IPS DF 4.7 (cell line): ENCODE data around the gene RIN3.

ENCODE experiments used
- DNase-seq: peaks from one replicate; pipeline ENCODE4 v3.0.0-alpha.2; 2013; ENCODE audit warnings: low spot score; ENCODE audit errors: extremely low read depth

RIN3 gene

GRCh38 chr14:92686900-92687427 is 173.4 kb downstream of the RIN3 start:
- no peak for DNase-seq

DNA sequence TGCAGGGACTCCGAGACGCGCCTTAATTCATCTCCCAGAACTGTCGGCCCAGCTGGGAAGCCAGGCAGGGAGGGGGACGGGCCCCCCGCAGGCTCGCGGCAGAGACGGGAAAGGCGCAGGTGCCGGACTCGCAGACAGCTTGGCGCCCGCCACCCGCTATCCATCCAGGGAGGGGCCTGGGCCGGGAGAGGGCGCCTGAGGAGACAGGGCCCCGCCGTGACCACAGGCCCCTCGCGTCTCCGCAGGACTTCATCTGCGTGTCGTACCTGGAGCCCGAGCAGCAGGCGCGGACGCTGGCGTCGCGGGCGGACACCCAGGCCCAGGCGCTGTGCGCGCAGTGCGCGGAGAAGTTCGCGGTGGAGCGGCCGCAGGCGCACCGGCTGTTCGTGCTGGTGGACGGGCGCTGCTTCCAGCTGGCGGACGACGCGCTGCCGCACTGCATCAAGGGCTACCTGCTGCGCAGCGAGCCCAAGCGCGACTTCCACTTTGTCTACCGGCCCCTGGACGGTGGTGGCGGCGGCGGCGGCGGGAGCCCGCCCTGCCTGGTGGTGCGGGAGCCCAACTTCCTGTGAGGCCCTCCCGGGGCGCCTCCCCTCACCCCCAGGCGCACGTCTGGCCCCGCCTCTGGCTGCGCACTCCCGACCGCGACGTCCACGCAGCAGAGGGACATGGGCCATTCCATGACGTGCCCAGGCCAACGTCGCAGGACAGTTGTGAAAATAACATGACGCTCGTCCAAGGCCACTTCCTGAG is 174.3 kb downstream of the RIN3 start:
- no peak for DNase-seq

DNA sequence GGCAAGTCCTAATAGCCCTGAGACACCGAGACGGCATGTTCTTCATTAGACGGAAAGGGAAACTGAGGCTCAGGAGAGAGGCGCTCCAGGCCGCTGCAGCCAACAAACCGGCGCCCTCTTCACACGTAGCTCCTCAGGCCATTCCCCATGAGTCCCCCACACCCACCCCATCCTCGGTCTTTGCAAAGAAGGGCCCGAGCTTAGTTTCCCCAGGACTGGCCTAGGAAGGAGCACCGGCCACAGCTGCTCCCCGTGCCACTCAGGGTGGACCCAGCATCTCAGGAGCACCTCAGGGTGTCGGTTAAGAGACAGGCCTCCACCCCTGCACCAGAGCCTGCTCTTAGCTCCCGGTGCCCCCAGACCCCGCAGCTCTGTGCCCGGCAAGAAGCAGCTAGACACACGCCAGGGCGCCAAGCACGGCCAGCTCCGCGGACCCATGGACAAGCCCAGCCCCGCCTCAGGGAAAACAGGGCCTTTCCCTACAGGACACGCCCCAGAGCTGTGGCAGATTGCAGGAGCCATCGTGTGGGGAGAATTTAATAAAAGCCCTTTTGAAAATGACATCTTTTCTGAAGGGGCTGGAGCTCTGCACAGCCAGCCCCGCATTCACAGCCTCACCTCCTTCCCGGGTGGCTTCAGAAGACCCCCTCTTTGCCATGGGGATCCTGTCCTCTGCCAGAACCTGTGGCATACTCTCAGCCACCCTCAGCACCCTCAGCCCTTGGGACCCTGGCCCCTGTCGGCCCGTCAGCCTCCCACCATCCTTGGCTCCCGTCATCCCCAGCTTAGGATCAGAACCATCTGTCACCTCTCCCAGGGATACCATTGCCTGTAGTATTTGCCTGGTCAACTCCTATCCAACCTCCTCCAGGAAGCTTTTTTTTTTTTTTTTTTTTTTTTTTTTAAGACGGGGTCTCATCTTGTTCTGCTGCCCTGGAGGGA is 175.1 kb downstream of the RIN3 start:
- no peak for DNase-seq

DNA sequence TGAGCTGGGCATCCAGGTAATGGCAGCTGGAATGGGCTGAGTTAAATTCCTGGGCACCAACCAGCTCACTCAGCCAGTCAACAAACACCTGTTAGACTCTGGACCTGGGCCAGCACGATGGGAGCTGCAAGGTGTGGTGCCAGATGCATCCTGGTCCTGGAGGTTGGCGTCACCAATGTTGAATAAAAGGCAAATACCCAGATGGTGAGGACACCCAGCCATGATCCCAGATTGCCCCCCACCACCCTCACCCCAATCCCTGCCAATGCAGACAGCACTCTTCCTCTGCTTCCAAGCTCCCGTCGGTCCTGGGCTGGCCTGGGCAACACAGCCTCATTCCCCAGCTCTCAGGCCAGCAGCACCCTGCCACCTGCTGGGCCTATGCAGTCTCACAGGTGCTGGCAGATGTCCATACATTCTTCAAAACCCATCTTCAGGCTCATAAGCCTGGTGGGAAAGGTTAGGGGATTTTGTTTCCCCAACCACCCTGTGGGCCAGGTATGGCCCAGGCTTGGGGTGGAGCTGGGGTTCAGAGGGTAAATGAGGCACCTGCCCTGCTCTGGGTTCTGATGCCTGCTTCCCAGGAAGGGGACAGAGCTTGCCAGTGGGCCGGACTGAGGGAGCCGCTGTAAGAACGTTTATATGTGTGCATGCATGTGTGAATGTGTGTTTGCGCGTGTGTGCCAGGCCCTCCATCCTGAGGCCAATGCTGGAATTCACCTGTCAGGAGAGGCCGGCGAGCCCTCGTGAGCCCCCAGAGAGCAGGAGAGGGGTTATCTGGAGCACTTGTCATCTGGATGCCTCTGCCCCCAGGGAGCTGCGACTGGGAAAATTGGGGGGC is 176.8 kb downstream of the RIN3 start:
- DNase-seq, result no peak

DNA sequence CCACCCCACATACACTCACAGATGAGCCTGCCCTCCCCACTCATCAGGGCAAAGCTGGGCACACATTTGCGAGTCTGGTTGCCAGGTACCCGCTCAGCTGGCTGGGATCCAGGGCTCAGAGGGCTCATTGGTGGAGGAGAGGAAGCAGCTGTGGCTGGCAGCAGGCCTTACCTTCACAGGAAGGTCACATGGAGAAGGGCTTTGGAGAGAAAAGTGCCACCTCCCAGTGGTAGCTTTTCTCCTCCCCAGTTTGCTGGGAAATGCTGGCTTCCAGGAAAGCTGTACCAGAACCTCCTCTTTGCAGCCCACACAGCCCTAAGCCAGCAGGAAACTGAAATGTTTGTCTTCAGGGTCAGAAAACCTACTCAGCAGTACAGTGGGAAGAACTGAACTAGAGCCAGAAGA is 179.2 kb downstream of the RIN3 start:
- DNase-seq, result no peak

- no peak for DNase-seq
Measured at GRCh38 chr14:92693998-92694795, 180.6 kb downstream of the RIN3 start.

GRCh38 chr14:92694807-92695206 is 181.2 kb downstream of the RIN3 start:
- no peak for DNase-seq

DNA sequence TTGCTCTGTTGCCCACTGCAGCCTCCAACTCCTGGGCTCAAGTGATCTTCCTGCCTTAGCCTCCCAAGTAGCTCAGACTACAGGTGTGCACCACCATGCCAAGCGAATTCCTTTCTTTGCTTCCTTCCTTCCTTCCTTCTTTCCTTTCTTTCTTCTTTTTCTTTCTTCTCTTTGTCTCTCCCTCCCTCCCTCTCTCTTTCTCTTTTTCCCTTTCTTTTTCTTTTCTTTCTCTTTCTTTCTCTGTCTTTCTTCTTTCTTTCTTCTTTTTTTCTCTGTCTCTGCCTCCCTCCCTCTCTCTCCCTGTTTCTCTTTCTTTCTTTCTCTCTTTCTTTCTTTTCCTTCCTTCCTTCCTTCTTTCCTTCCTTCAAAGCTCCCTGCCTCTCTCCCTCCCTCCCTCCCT is 182.0 kb downstream of the RIN3 start:
- DNase-seq, result no peak

DNA sequence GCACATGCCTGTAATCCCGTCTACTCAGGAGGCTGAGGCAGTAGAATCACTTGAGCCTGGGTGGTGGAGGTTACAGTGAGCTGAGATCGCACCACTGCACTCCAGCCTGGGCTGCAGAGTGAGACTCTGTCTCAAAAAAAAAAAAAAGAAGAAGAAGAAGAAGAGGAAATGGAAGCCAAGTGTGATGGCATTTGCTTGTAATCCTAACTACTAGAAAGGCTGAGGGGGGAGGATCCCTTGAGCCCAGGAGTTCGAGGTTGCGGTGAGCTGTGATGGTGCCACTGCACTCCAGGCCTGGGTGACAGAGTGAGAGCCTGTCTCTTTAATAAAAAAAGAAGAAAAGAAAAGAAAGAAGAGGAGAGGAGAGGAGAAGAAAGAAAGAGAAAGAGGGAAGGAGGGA is 182.8 kb downstream of the RIN3 start:
- DNase-seq, result no peak

- no peak for DNase-seq
Measured at GRCh38 chr14:92698393-92698792, 184.8 kb downstream of the RIN3 start.

- no peak for DNase-seq
Measured at GRCh38 chr14:92701826-92702225, 188.2 kb downstream of the RIN3 start.

DNA sequence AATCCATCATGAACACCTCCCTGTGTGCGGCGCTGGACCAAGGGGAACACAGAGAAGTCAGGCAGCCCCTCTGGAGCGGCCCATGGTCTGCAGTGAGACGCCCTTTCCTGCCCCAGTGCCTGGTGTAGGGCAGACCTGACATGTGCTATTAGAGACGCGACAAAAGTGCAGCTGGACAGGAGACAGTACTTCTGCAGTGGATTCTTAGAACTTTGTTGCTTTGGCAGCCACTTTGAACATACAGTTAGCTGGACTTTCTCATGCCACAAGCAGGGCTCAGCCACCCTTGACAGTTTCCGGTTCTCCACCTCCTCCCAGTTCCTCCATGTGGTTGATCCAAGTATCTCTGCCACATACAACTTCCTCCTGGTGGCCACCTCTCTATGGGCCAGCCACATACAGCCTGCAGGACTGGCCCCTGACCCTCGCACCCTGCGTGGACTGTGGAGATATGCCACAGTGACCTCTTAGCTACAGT is 188.9 kb downstream of the RIN3 start:
- no peak for DNase-seq

DNA sequence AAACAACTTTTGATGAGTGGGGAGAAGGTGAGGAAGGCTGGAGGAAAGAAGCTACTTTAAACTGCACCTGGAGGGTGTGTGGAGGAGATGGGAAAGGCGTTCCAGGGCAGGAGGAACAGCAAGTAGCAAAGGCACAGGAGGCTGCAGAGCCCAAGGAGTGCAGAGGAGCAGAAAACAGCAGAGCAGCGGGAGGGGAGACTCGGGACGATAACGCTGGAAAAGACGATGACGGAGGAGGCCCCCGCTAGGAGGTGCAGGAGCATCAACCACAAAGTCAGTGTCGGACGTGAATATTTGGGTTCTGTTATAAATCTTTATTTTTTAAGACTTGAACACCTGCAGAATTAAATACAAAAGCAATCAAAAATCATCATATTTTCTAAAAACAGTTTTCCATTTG is 189.9 kb downstream of the RIN3 start:
- no peak for DNase-seq

DNA sequence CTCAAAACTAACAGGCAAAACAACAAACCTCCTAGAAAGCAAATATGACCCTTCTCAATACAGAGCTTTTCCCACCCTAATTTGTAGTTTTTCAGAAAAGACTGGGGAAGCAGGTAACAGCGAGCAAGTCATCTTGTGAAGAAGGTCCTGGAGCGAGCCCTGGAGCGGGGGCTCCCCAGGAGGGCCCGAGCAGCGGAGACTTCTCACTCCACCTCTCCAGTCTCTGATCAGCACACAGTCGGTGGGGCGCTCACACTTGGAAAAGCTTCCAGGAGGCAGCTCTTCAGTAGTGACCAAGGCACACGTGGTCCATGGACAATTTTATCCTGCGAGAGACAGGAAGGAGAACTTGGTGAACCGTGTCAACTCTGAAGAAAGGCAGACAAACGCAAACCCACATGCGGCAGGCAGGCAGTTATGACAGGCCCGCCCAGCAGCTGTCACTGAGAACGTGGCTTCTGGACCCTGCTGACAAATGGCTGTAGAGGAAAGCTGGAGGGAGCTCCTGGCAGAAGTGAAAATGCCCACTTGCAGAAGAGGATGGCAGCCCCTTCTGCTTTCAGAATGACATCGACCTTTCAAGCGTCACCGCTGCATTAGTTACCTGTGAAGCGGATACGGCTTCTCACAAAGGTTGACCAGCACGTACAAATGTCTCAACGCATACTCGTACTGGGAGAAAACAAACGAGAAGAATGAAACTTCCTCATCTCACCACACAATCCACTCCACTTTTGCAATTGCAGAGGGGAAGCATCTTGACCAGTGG is 190.6 kb downstream of the RIN3 start:
- no peak for DNase-seq

GRCh38 chr14:92704821-92705220 is 191.2 kb downstream of the RIN3 start:
- no peak for DNase-seq

- no peak for DNase-seq
Measured at GRCh38 chr14:92706386-92706785, 192.8 kb downstream of the RIN3 start.

DNA sequence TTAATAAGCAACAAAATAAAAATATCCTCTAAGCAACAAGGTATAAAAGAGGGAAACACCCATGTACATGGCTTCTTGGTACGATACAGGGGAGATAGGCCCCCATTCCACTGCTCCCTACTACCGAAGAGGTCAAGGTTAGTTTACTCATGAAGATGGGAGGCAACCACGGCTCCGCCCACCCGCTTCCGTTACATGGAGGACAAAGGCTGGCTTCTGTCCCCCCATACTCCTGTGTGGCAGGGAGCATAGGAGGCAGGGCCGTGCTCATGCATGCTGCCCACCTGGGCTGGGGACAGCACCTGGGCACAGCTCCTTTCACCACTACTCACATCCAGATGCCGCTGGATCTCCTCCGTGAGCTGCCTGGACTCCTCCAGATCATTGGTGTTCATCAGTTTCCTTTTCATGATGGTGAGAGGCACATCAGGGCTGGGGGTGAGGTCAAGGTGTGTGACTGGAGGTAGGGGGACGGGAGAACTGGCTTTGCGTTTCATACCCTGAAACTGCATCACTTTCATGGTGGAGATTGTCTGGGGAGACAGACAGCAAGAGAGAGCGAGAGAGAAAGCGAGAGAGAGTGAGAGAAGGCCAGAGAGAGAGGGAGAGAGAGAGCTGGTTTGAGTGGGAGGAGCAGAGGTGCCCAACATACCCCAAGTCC is 195.9 kb downstream of the RIN3 start:
- no peak for DNase-seq

GRCh38 chr14:92710001-92710341 is 196.4 kb downstream of the RIN3 start:
- no peak for DNase-seq

GRCh38 chr14:92711976-92712653 is 198.5 kb downstream of the RIN3 start:
- DNase-seq, result no peak
